HG02610 (cell line): Measurements from ENCODE around the gene GATAD2B.
"Not testable (repeated sequence)": the region's sequence is repeated elsewhere in the genome, so short reads cannot be mapped to it uniquely, and the experiment has no call there.

Source experiments
- ATAC-seq: cut with Tn5 transposase; IDR thresholded peaks from one replicate; pipeline ENCODE4 v1.9.1; 2021; ENCODE audit warnings: mild to moderate bottlenecking, moderate library complexity; ENCODE audit not compliant: unreplicated experiment

Gene GATAD2B

DNA sequence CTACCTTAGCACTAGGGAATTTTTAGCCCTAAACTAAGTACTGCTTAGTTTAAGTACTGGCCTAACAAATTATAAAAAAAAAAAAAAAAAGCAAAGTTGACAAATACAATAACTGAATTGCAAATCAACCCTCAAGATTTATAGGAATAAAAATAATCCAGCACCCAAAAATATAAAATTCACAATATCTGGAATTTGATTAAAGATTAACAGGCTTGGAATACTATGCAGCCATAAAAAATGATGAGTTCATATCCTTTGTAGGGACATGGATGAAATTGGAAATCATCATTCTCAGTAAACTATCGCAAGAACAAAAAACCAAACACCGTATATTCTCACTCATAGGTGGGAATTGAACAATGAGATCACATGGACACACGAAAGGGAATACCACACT, 78.4 kb downstream of the GATAD2B start:
- ATAC-seq: not testable (repeated sequence)

DNA sequence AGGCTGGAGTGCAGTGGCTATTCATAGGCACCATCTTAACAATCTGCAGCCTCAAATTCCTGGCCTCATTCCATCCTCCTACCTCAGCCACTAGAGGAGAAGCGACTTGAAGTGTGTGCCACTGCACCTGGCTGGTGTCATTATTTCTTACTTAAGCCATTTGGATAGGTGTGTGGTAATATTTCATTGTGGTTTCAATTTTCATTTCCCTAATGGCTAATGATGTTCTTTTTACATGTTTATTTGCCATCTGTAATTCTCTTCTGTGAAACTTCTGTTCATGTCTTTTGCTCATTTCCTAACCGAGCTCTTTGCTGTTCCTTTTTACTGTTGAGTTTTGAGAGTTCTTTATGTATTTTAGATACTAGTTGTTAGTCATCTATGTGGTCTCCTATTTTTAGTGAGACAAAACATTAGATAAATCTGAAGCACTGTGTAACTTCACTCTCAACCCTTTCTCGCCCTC, 80.7 kb downstream of the GATAD2B start:
- peak; percentile 72 for ATAC-seq

DNA sequence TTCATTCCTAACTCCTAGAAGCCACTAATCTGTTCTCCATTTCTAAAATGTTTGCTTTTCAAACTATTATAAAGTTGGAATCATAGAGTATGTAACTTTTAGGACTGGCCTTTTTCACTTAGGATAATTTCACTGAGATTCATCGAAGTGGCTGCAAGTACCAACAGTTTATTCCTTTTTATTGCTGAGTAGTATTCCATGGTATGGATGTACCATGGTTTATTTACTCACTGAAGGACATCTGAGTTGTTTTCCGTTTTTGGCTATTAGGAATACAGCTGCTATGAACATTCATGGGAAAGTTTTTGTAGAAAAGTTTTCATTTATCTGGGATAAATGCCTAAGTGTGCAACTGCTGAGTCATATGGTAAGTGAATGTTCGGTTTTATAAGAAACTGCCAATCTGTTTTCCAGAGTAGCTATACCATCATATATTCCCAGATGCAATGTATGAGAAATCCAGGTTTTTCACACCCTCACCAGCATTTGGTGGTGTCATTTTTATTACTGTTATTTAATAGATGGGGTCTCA, 81.2 kb downstream of the GATAD2B start:
- ATAC-seq: no peak

DNA sequence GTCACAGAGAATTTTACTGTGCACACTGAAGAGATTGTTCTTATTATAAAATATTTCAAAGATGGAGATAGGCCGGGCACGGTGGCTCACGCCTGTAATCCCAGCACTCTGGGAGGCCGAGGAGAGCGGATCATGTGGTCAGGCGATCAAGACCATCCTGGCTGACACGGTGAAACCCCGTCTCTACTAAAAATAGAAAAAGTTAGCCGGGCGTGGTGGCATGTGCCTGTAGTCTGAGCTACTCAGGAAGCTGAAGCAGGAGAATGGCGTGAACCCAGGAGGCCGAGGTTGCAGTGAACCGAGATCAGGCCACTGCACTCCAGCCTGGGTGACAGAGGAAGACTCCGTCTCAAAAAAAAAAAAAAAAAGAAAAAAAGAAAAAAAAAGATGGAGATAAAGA, 82.0 kb downstream of the GATAD2B start:
- not testable (repeated sequence) for ATAC-seq

DNA sequence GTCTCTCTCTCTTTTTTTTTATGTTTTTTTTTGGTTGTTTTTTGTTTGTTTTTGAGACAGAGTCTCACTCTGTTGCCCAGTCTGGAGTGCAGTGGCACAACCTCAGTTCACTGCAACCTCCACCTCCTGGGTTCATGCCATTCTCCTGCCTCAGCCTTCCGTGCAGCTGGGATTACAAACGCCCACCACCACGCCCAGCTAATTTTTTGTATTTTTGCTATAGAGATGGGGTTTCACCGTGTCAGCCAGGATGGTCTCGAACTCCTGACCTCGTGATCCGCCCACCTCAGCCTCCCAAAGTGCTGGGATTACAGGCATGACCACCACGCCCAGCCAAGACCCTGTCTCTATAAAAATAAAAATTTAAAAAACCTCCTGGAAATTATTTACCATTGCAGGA, 88.8 kb downstream of the GATAD2B start:
- not testable (repeated sequence) for ATAC-seq

DNA sequence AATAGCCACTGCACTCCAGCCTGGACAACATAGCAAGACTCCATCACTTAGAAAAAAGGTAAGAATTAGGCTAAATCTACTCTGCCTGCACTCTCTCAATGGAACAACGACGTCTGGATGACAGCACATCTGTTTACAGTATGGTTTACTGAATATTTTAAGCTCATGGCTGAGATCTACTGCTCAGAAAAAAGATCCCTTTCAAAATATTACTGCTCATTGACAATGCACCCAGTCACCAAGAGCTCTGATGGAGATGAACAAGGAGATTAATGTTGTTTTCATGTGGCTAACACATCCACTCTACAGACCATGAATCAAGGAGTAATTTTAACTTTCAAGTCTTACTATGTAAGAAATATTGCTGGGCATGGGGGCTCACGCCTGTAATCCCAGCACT, 89.6 kb downstream of the GATAD2B start:
- no peak for ATAC-seq

DNA sequence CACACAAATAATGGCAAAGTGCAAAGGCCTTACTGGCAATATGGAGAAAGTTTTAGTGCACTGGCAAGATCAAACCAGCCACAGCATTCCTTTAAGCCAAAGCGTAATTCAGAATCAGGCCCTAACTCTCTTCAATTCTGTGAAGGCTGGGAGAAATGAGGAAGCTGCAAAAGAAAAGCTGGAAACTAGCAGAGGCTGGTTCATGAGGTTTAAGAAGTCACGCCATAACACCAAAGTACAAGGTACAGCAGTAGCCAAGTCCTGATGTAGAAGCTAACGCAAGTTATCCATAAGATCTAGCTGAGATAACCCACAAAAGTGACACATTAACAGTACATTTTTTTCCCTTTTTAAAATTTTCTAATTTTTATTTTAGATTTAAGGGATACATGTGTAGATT, 90.5 kb downstream of the GATAD2B start:
- no peak for ATAC-seq

DNA sequence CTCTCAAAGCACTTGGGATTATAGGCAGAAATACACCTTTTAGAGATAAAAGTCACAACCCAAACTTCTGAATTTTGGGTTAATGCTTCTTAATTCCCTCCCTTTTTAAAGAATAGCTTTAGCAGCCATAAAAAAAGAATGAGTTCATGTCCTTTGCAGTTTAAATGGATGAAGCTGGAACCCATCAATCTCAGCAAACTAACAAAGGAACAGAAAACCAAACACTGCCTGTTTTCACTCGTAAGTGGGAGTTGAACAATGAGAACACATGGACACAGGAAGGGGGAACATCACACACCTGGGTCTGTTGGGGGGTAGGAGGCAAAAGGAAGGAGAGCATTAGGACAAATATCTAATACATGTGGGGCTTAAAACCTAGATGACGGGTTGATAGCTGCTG, 91.7 kb downstream of the GATAD2B start:
- ATAC-seq: no peak

DNA sequence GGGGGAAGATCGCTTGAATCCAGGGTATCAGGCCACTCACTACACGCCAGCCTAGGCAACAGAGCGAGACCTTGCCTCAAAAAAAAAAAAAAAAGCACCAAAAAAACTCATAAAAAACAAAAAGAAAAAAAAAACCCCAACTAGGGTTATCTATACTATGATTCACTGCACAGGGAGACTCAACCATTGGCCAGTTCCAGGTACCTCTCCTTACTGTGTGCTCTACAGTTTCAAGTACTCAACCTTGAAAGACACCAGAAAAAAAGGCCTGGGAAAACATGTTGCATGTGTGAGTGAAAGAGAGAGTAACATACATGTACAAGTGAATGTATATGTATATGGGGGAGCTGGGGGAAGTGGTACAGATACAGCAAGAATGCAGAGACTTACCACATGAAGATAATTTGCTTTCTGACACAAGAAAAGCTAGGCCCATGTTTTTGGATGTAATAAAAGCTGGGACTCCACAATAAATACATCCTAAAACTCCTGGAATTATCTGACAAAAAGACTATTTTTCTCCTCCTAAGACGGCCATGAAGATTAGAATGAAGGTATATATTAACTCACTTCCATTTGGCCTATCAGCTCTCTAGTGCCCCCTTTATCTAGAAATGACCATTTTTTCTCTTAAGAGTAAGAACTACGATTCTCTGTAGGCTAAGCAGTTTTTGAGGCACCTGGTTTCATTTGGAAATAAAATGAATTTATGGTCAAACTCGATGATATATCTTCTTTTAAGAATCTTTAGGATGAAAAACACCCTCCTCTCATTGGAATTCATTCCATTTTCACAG, 95.4 kb downstream of the GATAD2B start:
- no peak for ATAC-seq

DNA sequence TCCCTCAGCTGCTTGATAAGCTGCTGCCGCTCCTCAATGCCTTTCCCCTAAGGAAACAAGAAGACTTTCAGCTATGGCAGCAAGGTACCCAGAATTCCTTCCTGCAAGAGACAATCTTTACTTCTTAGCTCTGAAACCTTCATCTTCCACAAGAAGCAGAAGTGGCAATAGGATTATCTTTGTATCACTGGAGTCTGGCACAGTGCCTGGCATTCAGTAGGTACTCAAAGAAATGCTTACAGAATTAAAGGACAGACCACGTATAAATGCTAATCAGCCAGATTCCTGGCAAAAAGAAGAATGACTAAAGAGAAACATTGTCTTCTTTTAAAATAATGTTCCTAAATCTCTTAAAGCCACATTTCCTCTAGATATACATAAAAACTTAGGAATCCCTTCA, 103.9 kb downstream of the GATAD2B start:
- ATAC-seq: no peak

DNA sequence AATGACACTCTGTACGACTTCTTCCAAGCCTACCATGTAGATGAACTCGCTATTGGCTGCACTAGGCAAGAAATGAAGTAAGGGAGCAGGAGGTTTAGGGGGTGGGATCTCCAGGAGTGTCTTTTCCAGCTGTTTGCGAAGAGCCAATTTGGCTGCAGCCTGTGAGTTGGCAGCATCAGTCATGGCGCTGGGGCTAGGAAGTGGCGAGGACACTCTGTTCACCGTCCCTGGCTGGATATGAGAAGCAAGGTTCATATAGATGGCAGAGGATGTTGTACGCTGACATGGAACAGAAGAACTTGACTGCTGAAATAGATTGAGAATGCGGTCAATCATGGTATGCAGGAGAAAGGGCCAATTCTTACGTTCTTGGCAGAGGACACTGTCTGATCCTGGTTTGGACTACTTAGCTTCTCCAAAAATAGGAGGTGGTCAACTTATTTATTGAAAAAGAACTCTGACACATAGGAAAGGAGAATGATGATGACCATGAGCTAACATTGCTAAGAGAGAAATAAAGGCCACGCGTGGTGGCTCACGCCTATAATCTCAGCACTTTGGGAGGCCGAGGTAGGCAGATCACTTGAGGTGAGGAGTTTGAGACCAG, 106.4 kb downstream of the GATAD2B start:
- no peak for ATAC-seq

DNA sequence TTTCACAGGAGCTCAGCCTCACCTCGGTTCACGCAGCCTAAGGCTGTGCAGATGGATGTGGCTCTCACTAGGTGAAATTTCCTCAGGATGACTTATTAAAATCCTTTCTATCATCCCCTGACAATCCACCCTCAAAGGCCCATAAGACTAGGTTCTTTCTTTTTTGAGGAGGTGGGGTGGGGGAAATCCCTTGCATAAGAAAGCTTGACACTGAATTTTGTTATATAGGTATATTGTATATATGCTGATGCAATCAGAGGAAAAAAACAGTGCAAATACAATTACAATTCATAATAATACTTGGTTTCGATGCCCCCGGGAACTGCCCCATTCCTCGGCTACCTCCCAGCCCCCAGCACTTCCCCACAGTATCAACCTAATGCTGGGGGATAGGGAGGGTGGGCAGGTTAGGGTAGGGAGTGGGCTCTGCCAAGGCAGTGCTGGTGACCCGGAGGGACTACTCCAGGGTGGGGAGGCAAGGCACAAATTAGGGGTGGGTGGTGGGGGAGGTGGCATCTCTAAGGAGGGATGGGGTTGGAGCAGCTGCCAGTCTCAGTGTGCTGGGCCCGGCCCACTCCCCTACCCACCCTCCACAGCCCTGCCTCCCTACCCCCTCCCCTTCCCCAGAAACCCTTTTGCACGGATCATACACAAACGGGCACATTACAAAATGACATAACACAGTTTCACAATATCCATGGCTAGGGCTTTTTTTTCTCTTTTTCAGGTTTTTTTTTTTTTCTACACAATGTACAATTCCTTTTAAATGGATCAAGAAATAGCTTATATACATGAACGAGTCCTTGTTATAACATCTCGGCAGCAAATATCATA, 116.7 kb downstream of the GATAD2B start:
- ATAC-seq: peak; percentile 3

DNA sequence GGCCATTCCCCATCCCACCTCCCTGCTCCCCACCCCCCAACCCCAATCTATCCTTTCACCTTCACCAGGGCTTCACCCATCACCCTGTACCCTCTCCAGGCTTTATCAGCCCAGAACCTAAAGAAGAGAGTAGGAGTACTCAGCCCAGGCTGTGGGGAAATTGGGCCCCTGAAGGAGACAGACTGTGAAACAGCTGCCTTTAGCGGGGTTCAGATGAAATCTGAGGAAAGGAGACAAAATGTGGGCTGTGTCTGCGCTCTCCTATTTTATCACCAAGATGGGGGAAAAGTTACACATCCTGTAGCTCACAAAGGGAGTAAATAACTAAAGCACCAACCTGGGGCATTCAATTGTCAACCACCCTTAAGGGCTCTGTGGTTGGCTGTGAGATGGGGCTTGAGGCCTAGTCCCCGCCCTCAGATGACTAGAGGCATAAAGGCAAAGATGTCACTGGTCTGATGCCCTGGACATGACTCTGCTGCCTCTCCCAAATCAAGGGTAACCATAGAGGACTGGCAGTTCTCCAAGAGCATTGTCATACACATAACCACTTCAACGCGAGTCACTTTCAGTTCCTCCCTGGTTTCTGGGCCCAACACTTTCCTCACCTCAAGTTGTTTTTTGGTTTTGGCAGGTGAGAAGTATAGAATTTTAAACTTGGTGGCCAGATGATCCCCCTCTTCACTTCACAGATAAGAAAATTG, 117.6 kb downstream of the GATAD2B start:
- peak; percentile 91 for ATAC-seq

DNA sequence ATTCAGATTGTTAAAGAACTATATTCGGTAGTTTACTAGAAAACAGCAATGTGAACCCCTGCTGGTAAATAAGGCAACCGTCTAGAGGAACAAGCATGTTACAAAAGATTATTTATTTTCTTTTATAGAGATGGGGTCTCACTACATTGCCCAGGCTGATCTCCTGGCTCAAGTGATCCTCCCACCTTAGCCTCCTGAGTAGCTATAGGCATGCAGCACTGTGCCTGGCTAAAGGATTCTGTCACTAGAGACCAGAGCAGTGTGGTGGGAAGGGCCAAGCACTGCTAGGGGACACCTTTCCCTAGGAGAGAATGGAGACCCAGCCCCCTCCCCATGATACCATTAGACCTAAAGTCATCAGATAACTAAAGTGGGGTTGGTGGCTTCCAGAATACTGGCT, 118.7 kb downstream of the GATAD2B start:
- no peak for ATAC-seq

DNA sequence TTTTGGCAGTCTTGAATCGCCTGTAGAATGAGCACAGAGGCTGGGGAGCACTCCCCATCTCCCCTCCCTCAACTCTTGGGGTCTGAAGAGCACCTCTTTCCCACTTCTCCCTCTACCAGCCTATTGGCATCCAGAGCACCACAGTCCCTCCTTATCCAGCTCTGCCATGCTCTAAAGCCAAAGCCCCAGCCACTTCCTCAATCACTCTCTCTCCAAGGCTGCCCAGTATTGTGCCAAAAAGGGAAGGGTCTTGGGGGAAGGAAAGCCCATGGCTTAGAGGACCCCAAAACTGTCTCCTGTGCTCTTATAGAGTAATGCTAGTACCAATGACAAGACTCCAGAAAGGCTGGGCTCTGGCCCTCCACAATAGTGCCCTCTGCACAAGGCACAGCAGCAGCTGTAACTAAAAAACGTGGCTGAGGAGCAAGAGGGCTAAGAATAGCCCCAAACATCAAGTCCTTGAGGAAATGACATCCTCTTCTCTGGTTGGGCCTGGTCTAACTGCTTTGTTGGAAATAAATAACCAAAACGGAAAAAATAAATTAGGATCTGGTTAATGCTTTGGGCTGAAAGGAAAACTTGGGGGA, 119.2 kb downstream of the GATAD2B start:
- ATAC-seq: no peak

DNA sequence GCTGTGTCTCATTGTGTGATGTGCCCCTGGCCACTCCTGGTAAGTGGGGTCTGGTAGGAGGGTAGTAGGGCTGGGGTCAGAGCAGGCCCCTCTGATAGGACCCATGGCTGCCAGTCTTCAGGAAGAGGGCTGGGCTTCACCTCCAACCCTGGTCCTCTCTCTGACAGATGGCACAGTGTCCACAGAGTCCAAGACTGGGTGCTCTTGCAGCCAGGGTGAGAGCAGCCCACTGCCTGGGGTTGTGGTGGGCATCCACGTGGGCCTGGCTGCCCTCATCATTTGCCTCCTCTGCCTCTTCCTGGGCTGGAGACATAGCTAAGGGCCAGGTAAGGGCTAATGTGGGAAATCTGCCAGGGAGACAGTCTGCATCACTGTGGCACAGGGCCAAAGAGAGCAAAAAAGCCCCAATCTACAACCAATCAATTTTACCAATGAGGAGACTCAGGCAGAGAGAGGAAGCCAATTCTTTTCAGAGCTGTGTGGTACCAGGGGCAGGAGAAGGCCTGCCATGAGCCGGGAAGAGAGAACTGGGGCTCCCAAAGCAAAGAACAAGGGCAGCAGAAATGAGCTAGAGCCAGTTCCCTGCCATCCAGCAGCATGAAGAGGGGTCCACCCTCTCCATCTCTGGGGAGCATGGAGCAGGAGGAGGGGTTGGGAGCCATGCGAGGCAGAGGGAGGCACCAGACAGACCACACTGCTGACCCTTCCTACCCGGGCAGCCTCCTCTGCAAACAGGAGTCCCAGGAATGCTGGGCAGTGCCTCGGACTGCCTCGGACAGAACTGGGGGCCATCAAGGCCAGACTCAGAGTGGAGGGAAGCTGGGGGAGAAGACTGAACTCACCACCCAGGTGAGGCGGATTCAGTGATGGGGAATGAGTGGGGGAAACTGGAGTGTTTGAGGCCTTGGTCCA, 120.7 kb downstream of the GATAD2B start:
- no peak for ATAC-seq

DNA sequence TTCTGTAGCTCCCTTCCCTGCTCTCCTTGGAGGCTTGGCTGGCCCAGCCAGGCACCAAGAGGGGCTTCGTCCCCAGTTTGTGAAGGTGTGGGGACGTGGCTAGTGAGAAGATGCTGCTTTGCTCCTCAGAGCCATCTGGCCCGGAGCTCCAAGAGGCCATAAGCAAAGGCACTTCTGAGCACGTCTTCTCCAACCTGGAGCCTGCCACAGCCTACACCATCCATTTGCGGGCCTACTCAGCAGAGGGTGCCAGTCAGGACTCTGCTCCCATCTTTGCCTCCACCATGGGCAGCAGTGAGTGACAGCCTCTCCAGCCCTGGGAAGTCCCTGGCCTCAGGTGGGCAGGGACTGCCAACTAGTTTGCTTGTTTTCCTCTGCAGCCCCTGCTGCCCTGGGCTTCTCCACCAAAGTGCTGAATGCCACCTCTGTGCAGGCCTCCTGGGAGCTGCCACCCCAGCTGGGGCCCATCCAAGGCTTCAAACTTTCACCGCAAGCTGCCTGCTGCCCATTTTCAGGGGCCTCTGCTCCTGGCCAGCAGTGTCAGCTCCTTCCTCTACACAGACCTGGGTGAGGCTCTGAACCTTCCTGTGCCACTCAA, 121.6 kb downstream of the GATAD2B start:
- no peak for ATAC-seq

DNA sequence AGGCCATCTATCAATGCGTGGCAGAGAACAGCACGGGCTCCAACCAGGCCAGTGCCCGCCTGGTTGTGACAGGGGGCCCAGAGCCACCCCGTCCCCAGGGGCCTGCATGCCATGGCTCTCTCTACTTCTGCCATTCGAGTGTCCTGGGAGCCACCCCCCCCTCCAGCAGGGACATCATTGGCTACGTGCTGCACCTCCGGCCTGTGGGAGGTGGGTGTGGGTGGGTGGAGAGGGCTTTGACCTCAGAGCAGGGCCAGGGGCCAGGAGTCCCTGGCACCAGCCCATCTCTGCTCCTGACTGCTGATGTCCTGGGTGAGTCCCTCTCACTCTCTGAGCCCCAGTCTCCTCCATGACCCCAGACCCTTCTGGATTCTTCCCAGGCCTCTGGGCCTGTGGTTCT, 122.3 kb downstream of the GATAD2B start:
- no peak for ATAC-seq
